Endothelial cell of umbilical vein (primary cell): ENCODE results near the gene CEP120. TPM values are rescaled to one million over a fixed set of nuclear protein-coding genes. Genes with fewer than 3 reads are reported as not detected.
A peak's percentile ranks its signal among the peaks of the same experiment; 100 is the strongest.

Experiments
- BruUV-seq: library from RNA; stranded (reverse); fragments of 400-500 nt; replicated peaks from 2 replicates; lab custom pipeline; 2021; lab: Mats Ljungman, UMichigan
- CTCF ChIA-PET: fragments of 300-600, 350-600 bp; sonication (Branson Sonifier 250); formaldehyde crosslinking; loops from one replicate; lab custom pipeline; 2021; ENCODE audit warnings: antibody characterized with exemption, inconsistent platforms; lab: Charles Lee
- POLR2A ChIA-PET: fragments of 300-600, 350-600 bp; sonication (Branson Sonifier 250); formaldehyde crosslinking; loops from one replicate; lab custom pipeline; 2021; ENCODE audit warnings: antibody characterized with exemption, inconsistent platforms; lab: Charles Lee
- DNase-seq: peaks from one replicate; pipeline ENCODE4 v3.0.0-alpha.2; 2011; ENCODE audit warnings: low read depth, low spot score
- FAIRE-seq: peaks from 2 replicates; lab custom pipeline; 2011; peaks lifted over from hg19 to GRCh38; lab: Jason Lieb, UNC
- H2AFZ ChIP-seq: 2 replicates; pipeline ENCODE4 v1.6.0; 2012; ENCODE audit warnings: low read depth, low read length, control low read depth, inconsistent platforms
- H3K27ac ChIP-seq: 2 replicates; pipeline ENCODE4 v1.5.1; 2011; ENCODE audit warnings: low read depth, mild to moderate bottlenecking, control low read depth, low read length, moderate library complexity; ENCODE audit not compliant: insufficient read depth
- H3K27me3 ChIP-seq, 2 experiments: 2 replicates each; pipeline versions ENCODE4 v1.6.0 to v1.6.1; 2011; ENCODE audit warnings: low read length in 2 of 2, mixed read lengths in 1 of 2; ENCODE audit not compliant: control insufficient read depth in 2 of 2, insufficient read depth in 2 of 2
- H3K36me3 ChIP-seq, 2 experiments: 2 replicates in 1 of 2; 3 replicates in 1 of 2; pipeline ENCODE4 v1.5.1; 2011; ENCODE audit warnings: low read length in 2 of 2, mild to moderate bottlenecking in 1 of 2, moderate library complexity in 1 of 2; ENCODE audit not compliant: control insufficient read depth in 2 of 2, insufficient read depth in 2 of 2; ENCODE audit errors: extremely low read depth in 1 of 2
- H3K4me1 ChIP-seq: 3 replicates; pipeline ENCODE4 v1.5.1; 2011; ENCODE audit warnings: mild to moderate bottlenecking, low read length; ENCODE audit not compliant: control insufficient read depth, insufficient read depth; ENCODE audit errors: extremely low read depth
- H3K4me2 ChIP-seq: 2 replicates; pipeline ENCODE4 v1.6.1; 2011; ENCODE audit warnings: low read length, control low read depth, mixed read lengths; ENCODE audit not compliant: insufficient read depth
- H3K4me3 ChIP-seq, 3 experiments: fragments of 200-600 bp in 1 of 3; sonication (generic), shearing (Covaris generic) in 1 of 3; replicated peaks in 1 of 3; 2 replicates each; pipeline ENCODE4 v1.5.1; 2011 to 2016; ENCODE audit warnings: control low read depth in 3 of 3, low read length in 3 of 3, mild to moderate bottlenecking in 2 of 3, inconsistent platforms in 1 of 3, low read depth in 1 of 3, moderate library complexity in 1 of 3; ENCODE audit not compliant: insufficient read depth in 1 of 3
- H3K79me2 ChIP-seq: 2 replicates; pipeline ENCODE4 v1.6.0; 2012; ENCODE audit warnings: low read length, inconsistent platforms; ENCODE audit not compliant: control insufficient read depth, insufficient read depth
- H3K9ac ChIP-seq: replicated peaks from 2 replicates; pipeline ENCODE3; 2011; ENCODE audit warnings: low read length, control low read depth; ENCODE audit not compliant: insufficient read depth; ENCODE audit errors: extremely low read depth
- H3K9me1 ChIP-seq: replicated peaks from 3 replicates; pipeline ENCODE4 v1.6.0; 2011; ENCODE audit warnings: mild to moderate bottlenecking, low read length; ENCODE audit not compliant: control insufficient read depth, insufficient read depth; ENCODE audit errors: extremely low read depth
- H3K9me3 ChIP-seq: replicated peaks from 2 replicates; pipeline ENCODE4 v1.5.1; 2012; ENCODE audit warnings: low read length, inconsistent platforms; ENCODE audit not compliant: control insufficient read depth, insufficient read depth
- H4K20me1 ChIP-seq: replicated peaks from 2 replicates; pipeline ENCODE3; 2011; ENCODE audit warnings: mild to moderate bottlenecking, low read length; ENCODE audit not compliant: control insufficient read depth, insufficient read depth; ENCODE audit errors: extremely low read depth
- EZH2 ChIP-seq: IDR thresholded peaks from 2 replicates; pipeline ENCODE4 v1.6.1; 2012; ENCODE audit warnings: borderline replicate concordance, low read depth, mild to moderate bottlenecking, moderate library complexity, low read length, inconsistent platforms; ENCODE audit not compliant: severe bottlenecking
- FOS ChIP-seq: IDR thresholded peaks from 2 replicates; pipeline ENCODE4 v1.6.1; 2011; ENCODE audit warnings: mild to moderate bottlenecking, low read length, moderate library complexity, borderline replicate concordance; ENCODE audit not compliant: insufficient read depth
- GATA2 ChIP-seq: IDR thresholded peaks from 2 replicates; pipeline ENCODE4 v1.7.0; 2011; ENCODE audit warnings: low read depth, mild to moderate bottlenecking, moderate library complexity, mixed read lengths, low read length; ENCODE audit not compliant: insufficient read length, insufficient read depth
- JUN ChIP-seq: IDR thresholded peaks from 2 replicates; pipeline ENCODE4 v1.6.1; 2011; ENCODE audit warnings: borderline replicate concordance, low read depth; ENCODE audit not compliant: insufficient read length, insufficient read depth
- POLR2A ChIP-seq: IDR thresholded peaks from 2 replicates; pipeline ENCODE4 v1.6.1; 2012; ENCODE audit warnings: low read depth, mild to moderate bottlenecking, control low read depth, low read length
- POLR2AphosphoS5 ChIP-seq: IDR thresholded peaks from 2 replicates; pipeline ENCODE4 v1.6.1; 2012; ENCODE audit warnings: low read depth, mild to moderate bottlenecking, control low read depth, low read length, moderate library complexity; ENCODE audit not compliant: insufficient read depth
- dilution Hi-C: fragments of 300-500 bp; cut with MboI; formaldehyde crosslinking; loops from one replicate; pipeline ENCODE4 v1.15.0; 2019; ENCODE audit warnings: low sequenced_read_pairs; ENCODE audit not compliant: extremely low pct_ligation_motif_present
- intact Hi-C: fragments of 100-400 bp; cut with micrococcal nuclease; formaldehyde crosslinking; loops from one replicate; pipeline ENCODE4 v1.10.0; 2022
- polyA plus RNA-seq, 4 experiments: library from polyadenylated mRNA; depleted of rRNA in 3 of 4; stranded (reverse) in 3 of 4; unstranded in 1 of 4; fragments of >200 nt; gene quantifications; 2 replicates each; pipeline versions ENCODE4 v1.2.1 to v1.2.3, GENCODE V29; 2011 to 2012; ENCODE audit warnings: missing spikeins in 1 of 4
- total RNA-seq: library from RNA; stranded (reverse); gene quantifications from 2 replicates; pipeline ENCODE4 v1.2.3, GENCODE V29; 2021
- TF ChIP-seq, protein P1 (sequence below): IDR thresholded peaks from 2 replicates; pipeline ENCODE4 v1.6.1; 2011; ENCODE audit not compliant: insufficient read depth, insufficient read length
- TF ChIP-seq, protein P2 (sequence below), 2 donors: IDR thresholded peaks; 1 replicate in 1 of 2; 2 replicates in 1 of 2; pipeline ENCODE4 v1.5.1; 2011; ENCODE audit warnings: low read length in 2 of 2, mild to moderate bottlenecking in 2 of 2, moderate library complexity in 2 of 2, control low read depth in 1 of 2, inconsistent platforms in 1 of 2, low read depth in 1 of 2; ENCODE audit not compliant: insufficient read depth in 1 of 2; ENCODE audit errors: extremely low read depth in 1 of 2

The CEP120 gene
- total and polyA plus RNA-seq, 2 donors (not counting 3 experiments of a cell fraction or from before 2014, with no cell fraction given) = 6.6 to 18.8 TPM

DNA sequence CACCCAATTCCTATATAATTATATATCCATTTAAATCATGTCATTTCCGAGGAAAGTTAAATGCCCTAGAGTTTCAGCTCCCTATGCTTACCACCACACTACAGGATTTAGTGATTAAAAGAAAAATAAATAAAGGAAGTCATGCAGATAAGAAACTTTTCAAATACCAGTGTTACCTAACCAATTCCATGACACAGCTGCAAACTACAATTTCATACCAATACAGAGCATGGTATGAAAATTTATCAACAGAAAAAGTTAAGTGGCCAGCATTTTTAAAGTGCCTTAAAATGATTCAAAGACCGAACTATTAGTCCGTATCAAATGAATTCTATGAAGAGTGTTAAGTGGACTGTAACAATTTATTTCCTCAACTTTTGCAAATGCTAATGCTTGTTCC, 35.9 kb downstream of the CEP120 start:
- DNase-seq = peak; percentile 24
- CTCF ChIA-PET = interaction anchor here (1.5 to 2.2 kb wide), 3 partner anchors 15 to 224 kb away, joined by 4 to 11 read pairs (median 8); partner anchors contain the start of gene CEP120
- BruUV-seq = no TSS peak

More for the DNA sequence above, 35.9 kb downstream of the CEP120 start:
- no peak overlapping the region for H3K9ac ChIP-seq
- H3K9me3 ChIP-seq = no peaks in the 10 kb centered on the region
- H3K4me2 ChIP-seq = no peak overlapping the region
- POLR2A ChIA-PET = no interaction called here
- TF ChIP-seq POLR2A (no peak), JUN (no peak), EZH2 (no peak), GATA2 (peak; percentile 11), POLR2AphosphoS5 (no peak), FOS (no peak)
- TF ChIP-seq, protein P1, sequence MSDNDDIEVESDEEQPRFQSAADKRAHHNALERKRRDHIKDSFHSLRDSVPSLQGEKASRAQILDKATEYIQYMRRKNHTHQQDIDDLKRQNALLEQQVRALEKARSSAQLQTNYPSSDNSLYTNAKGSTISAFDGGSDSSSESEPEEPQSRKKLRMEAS = no peak
- TF ChIP-seq, protein P2, sequence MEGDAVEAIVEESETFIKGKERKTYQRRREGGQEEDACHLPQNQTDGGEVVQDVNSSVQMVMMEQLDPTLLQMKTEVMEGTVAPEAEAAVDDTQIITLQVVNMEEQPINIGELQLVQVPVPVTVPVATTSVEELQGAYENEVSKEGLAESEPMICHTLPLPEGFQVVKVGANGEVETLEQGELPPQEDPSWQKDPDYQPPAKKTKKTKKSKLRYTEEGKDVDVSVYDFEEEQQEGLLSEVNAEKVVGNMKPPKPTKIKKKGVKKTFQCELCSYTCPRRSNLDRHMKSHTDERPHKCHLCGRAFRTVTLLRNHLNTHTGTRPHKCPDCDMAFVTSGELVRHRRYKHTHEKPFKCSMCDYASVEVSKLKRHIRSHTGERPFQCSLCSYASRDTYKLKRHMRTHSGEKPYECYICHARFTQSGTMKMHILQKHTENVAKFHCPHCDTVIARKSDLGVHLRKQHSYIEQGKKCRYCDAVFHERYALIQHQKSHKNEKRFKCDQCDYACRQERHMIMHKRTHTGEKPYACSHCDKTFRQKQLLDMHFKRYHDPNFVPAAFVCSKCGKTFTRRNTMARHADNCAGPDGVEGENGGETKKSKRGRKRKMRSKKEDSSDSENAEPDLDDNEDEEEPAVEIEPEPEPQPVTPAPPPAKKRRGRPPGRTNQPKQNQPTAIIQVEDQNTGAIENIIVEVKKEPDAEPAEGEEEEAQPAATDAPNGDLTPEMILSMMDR (IDR thresholded peaks at IDR 0.05; ENCODE audit: extremely low read depth in 1 of 2, insufficient read depth in 1 of 2, low read depth in 1 of 2, low read length in 2 of 2) = no peak
- H3K4me3 ChIP-seq = no peak overlapping the region
- intact Hi-C loops = no loop called here
- dilution Hi-C loops = no loop called here
- FAIRE-seq = no peak
- no peaks in the 10 kb centered on the region for H3K4me1 ChIP-seq
- H3K9me1 ChIP-seq = no peaks in the 10 kb centered on the region
- peaks cover 2 to 14% of the 10 kb centered on the region in 2 experiments for H3K36me3 ChIP-seq
- no peak overlapping the region for H2AFZ ChIP-seq
- H3K27me3 ChIP-seq = no peaks in the 10 kb centered on the region
- no peaks in the 10 kb centered on the region for H4K20me1 ChIP-seq
- no peak overlapping the region for H3K27ac ChIP-seq
- H3K79me2 ChIP-seq = no peaks in the 10 kb centered on the region
